ENCODE results near the gene MBP. TPM values are rescaled to one million over a fixed set of nuclear protein-coding genes. Genes with fewer than 3 reads are reported as not detected.

Gene MBP
- 23.4 to 28.4 TPM (median 23.8 TPM) in 5 replicates for total RNA-seq (2022; extraction: Qiagen RNA extraction; ENCODE audit: low read depth)

DNA sequence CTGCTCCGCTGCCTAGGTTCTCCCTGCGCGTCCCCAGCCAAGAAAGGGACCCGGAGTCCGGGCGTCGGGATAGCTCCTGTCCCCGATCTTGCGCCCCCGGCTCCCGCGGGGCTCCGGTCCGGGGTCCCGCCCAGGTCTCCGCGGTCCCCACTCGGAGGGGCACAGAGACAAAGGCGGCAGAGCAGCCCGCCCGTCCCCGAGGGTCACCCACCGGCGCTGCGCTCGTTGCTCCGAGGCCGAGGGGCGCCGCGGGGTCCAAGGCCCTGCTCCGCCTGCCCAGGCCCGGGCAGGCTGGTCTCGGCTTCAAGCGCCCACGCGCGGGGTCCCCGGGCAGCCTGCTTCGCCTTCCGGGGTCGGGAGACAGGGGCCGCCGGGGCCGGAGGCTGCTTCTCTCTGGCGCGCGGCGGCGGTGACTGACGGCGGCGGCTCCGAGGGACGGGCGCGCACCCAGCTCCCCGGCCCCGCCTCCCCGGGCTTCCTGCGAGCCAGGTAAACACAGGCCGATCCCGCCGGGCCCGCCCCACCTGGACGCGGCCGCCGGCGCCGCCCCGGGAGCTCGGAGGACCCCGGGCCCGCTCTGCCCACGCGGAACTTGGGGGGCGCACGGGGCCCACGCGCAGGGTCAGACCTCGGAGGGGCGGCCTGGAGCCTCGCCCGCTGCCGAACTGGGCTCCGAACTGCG lies at the start of gene MBP:
MBP (minus strand) TSS at position 415 of the 682 bp plus-strand sequence. CDS start 27,522 bp downstream, outside the sequence.

Other genes starting within 250 kb of the MBP start
- gene GALR1, start 117.1 kb upstream of the MBP start, total RNA-seq (2022; extraction: Qiagen RNA extraction; ENCODE audit: low read depth): not detected in 5 replicates

Data from A549 treated with CpdA at 1 μM for 4 hours (cell line).